Smooth muscle cell (in vitro differentiated cells): ENCODE data around the gene PIM2. TPM values are rescaled to one million over a fixed set of nuclear protein-coding genes. Genes with fewer than 3 reads are reported as not detected.

ENCODE experiments used
- DNase-seq: peaks from one replicate; lab custom pipeline; 2025; ENCODE audit not compliant: unreplicated experiment; lab: John Stamatoyannopoulos, UW
- H2AFZ ChIP-seq: fragments of 200-600 bp; sonication (generic); 2 replicates; pipeline ENCODE4 v1.6.0; 2016; ENCODE audit warnings: antibody characterized with exemption, low read depth, mild to moderate bottlenecking
- H3F3A ChIP-seq: fragments of 200-600 bp; sonication (generic); 2 replicates; pipeline ENCODE4 v1.6.0; 2017; ENCODE audit warnings: antibody characterized with exemption, low read depth
- H3K27ac ChIP-seq: fragments of 200-600 bp; sonication (generic); 2 replicates; pipeline ENCODE4 v1.5.1; 2016; ENCODE audit warnings: low read depth, mild to moderate bottlenecking
- H3K27me3 ChIP-seq: fragments of 200-600 bp; sonication (generic); 2 replicates; pipeline ENCODE4 v1.6.1; 2016; ENCODE audit warnings: low read depth, mild to moderate bottlenecking
- H3K36me3 ChIP-seq: fragments of 200-600 bp; sonication (generic); 2 replicates; pipeline ENCODE4 v1.5.1; 2016; ENCODE audit warnings: low read depth
- H3K4me1 ChIP-seq: fragments of 200-600 bp; sonication (generic); 2 replicates; pipeline ENCODE4 v1.5.1; 2016; ENCODE audit warnings: low read depth
- H3K4me2 ChIP-seq: fragments of 200-600 bp; sonication (generic); 2 replicates; pipeline ENCODE4 v1.6.0; 2016; ENCODE audit warnings: mild to moderate bottlenecking
- H3K4me3 ChIP-seq: fragments of 200-600 bp; sonication (generic); 2 replicates; pipeline ENCODE4 v1.5.1; 2016; ENCODE audit warnings: mild to moderate bottlenecking
- H3K79me2 ChIP-seq: fragments of 200-600 bp; sonication (generic); 2 replicates; pipeline ENCODE4 v1.6.0; 2016; ENCODE audit warnings: low read depth, mild to moderate bottlenecking
- H3K9ac ChIP-seq: fragments of 200-600 bp; sonication (generic); 2 replicates; pipeline ENCODE4 v1.6.0; 2016; ENCODE audit warnings: low read depth
- H3K9me3 ChIP-seq: fragments of 200-600 bp; sonication (generic); replicated peaks from 2 replicates; pipeline ENCODE4 v1.5.1; 2016; ENCODE audit warnings: low read depth
- H4K20me1 ChIP-seq: fragments of 200-600 bp; sonication (generic); 2 replicates; pipeline ENCODE4 v1.6.0; 2016; ENCODE audit warnings: low read depth
- CTCF ChIP-seq: fragments of 200-600 bp; sonication (generic); IDR thresholded peaks from 2 replicates; pipeline ENCODE4 v1.5.1; 2017; ENCODE audit warnings: borderline replicate concordance, mild to moderate bottlenecking, antibody characterized with exemption; ENCODE audit not compliant: insufficient read depth, poor library complexity, severe bottlenecking
- WGBS: methylation state at CpG from one replicate; pipeline ENCODE4 v1.1.7; 2016; ENCODE audit warnings: low lambda C conversion rate; 5-methylcytosine and 5-hydroxymethylcytosine counted together
- polyA plus RNA-seq: library from polyadenylated mRNA; unstranded; fragments of >200 nt; fragmentation: Nextera tagmentation; extraction: Ambion mirVana; gene quantifications from 2 replicates; pipeline ENCODE4 v1.2.1, GENCODE V29; 2016
- total RNA-seq: library from RNA; depleted of rRNA; stranded (reverse); fragments of >200 nt; gene quantifications from 2 replicates; pipeline ENCODE4 v1.2.3, GENCODE V29; 2014

The PIM2 gene
- total and polyA plus RNA-seq, 2 experiments from 2014 or later: 7.4 to 7.6 TPM

GRCh38 chrX:48902776-48903175, 16.0 kb downstream of the PIM2 start:
- Histone ChIP-seq H3K4me1 (no peaks in the 10 kb centered on the region), H2AFZ (no peak overlapping the region), H3K9ac (no peak overlapping the region), H4K20me1 (peaks cover 43% of the 10 kb centered on the region), H3K36me3 (no peaks in the 10 kb centered on the region), H3F3A (no peaks in the 10 kb centered on the region), H3K4me2 (no peak overlapping the region), H3K4me3 (no peak overlapping the region), H3K79me2 (peaks cover 7% of the 10 kb centered on the region), H3K27ac (no peak overlapping the region), H3K27me3 (no peaks in the 10 kb centered on the region), H3K9me3 (no peaks in the 10 kb centered on the region)
- DNase-seq: no peak
- WGBS: 92% methylated on average over 14 of the region's 14 CpGs
- TF ChIP-seq CTCF: no peak

- no peaks in the 10 kb centered on the region for H3K9me3 ChIP-seq
- no peak overlapping the region for H3K4me2 ChIP-seq
- no peak for TF ChIP-seq CTCF
- no peaks in the 10 kb centered on the region for H3F3A ChIP-seq
- no peak overlapping the region for H3K4me3 ChIP-seq
- H3K27ac ChIP-seq: no peak overlapping the region
- no peaks in the 10 kb centered on the region for H3K27me3 ChIP-seq
- peaks cover 36% of the 10 kb centered on the region for H4K20me1 ChIP-seq
- H3K36me3 ChIP-seq: no peaks in the 10 kb centered on the region
- peaks cover 3% of the 10 kb centered on the region for H3K79me2 ChIP-seq
- no peaks in the 10 kb centered on the region for H3K4me1 ChIP-seq
- H3K9ac ChIP-seq: no peak overlapping the region
- 97% methylated on average over 20 of the region's 20 CpGs for WGBS
- DNase-seq: no peak
- H2AFZ ChIP-seq: no peak overlapping the region
These were observed 16.7 kb downstream of the PIM2 start for GRCh38 chrX:48902135-48902534.

- H3K36me3 ChIP-seq: no peaks in the 10 kb centered on the region
- H3K27me3 ChIP-seq: no peaks in the 10 kb centered on the region
- H3K9ac ChIP-seq: no peak overlapping the region
- H4K20me1 ChIP-seq: peaks cover 33% of the 10 kb centered on the region
- H3K27ac ChIP-seq: no peak overlapping the region
- peaks cover 5% of the 10 kb centered on the region for H3K4me1 ChIP-seq
- no peak overlapping the region for H3K4me3 ChIP-seq
- peaks cover 3% of the 10 kb centered on the region for H3K79me2 ChIP-seq
- no peak overlapping the region for H3K4me2 ChIP-seq
- no peaks in the 10 kb centered on the region for H3K9me3 ChIP-seq
- DNase-seq: no peak
- H3F3A ChIP-seq: no peaks in the 10 kb centered on the region
- no peak overlapping the region for H2AFZ ChIP-seq
- no peak for TF ChIP-seq CTCF
- 87% methylated on average over 7 of the region's 7 CpGs for WGBS
These were observed 17.8 kb downstream of the PIM2 start for GRCh38 chrX:48901069-48901468.

- TF ChIP-seq CTCF: no peak
- H3F3A ChIP-seq: no peaks in the 10 kb centered on the region
- no peak overlapping the region for H2AFZ ChIP-seq
- H3K4me2 ChIP-seq: no peak overlapping the region
- 94% methylated on average over 8 of the region's 8 CpGs for WGBS
- H3K27ac ChIP-seq: no peak overlapping the region
- H3K27me3 ChIP-seq: no peaks in the 10 kb centered on the region
- H3K4me1 ChIP-seq: peaks cover 5% of the 10 kb centered on the region
- no peak for DNase-seq
- no peak overlapping the region for H3K4me3 ChIP-seq
- peaks cover 17% of the 10 kb centered on the region for H4K20me1 ChIP-seq
- H3K36me3 ChIP-seq: no peaks in the 10 kb centered on the region
- H3K9me3 ChIP-seq: no peaks in the 10 kb centered on the region
- H3K9ac ChIP-seq: no peak overlapping the region
- H3K79me2 ChIP-seq: peaks cover 3% of the 10 kb centered on the region
These were observed 19.8 kb downstream of the PIM2 start for GRCh38 chrX:48899078-48899410.
